NCI-H2107 treated with DMSO at 0.1 percent for 48 hours (cell line): ENCODE measurements around the gene OSMR.
"Not testable (repeated sequence)": the region's sequence is repeated elsewhere in the genome, so short reads cannot be mapped to it uniquely, and the experiment has no call there.

Experiments used
- DNase-seq: peaks from one replicate; lab custom pipeline; 2025; ENCODE audit not compliant: unreplicated experiment; lab: John Stamatoyannopoulos, UW

The OSMR gene

DNA sequence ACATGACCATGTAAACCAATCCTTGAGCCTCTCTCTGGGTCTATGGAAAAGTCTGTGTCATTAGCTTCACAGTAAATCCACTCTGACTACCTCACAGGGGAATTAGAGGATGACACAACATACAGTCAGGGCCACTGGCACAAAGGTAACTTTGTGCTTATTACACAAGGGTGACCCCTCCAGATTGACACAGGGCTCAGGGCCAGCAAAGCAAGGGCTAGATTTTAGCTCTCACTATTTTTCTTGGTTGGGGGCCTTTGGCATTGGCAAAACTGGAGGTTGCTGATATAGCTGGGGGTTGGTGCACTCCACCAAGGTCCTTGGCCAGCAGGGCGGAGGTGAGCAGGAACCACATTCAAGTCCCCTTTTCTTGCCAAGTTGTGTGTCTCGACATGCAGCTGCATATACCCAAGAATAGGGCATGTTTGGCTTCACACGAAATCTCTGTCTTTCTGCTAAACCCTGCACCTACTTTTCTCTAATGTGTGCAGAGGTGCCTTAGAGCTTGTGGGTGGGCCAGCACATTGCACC is 15.2 kb upstream of the OSMR start:
- DNase-seq: no peak

GRCh38 chr5:38831117-38831516 is 14.7 kb upstream of the OSMR start:
- no peak for DNase-seq

DNA sequence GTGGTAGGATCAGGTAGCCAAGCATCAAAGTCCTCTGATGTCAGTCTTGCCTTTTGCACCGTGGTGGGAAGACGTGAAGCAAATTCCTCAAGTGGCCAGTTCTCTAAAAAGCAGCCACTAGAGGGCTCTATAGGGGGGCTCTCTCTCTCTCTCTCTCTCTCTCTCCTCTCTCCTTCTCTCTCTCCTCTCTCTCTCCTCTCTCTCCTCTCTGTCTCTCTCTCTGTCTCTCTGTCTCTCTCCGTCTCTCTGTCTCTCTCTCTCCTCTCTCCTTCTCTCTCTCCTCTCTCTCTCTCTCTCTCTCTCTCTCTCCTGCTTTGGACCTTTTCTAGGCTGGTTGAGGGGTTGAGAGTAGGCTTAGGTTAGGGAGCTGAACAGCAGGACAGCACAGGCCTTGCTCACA is 13.9 kb upstream of the OSMR start:
- no peak for DNase-seq

GRCh38 chr5:38832810-38833209 is 13.0 kb upstream of the OSMR start:
- no peak for DNase-seq

DNA sequence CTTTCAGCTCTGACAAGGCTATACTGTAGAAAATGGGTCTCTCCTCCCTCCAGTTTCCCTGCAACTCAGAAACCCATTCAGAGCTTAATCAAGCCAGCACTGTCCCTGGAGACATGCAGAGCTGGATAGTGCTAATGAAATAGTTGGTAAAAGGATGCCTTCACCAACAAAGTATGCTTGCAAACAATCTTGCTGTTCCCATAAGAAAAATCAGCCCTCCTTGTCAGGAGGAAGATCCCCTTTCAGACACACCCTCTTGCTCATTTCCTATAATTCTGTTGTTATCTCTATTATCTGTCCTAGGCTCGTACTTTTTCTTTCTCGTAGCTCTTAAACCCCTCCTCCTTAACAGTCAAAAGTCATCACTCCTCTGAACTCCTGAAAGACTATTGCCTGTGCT is 9.9 kb upstream of the OSMR start:
- DNase-seq: no peak

- no peak for DNase-seq
These were observed 8.4 kb upstream of the OSMR start for GRCh38 chr5:38837416-38837815.

DNA sequence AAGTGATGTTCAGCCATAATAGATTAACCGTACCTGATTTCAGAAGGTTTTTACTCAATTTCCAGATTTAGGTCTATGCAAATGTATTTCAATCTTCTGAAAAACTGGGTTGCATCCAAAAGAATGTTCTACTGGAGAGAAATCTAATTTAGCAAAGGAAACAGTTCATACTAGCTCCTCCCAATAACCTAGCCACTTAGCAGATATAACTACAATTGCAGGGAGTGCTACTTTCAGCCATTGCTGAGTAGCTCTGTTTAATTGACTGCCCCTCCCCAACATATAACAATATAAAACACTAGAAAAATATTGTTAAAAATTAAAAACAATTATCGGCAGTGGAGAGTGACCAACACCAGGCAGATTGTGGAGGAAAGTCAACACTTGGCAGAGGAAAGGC is 7.9 kb upstream of the OSMR start:
- no peak for DNase-seq

DNA sequence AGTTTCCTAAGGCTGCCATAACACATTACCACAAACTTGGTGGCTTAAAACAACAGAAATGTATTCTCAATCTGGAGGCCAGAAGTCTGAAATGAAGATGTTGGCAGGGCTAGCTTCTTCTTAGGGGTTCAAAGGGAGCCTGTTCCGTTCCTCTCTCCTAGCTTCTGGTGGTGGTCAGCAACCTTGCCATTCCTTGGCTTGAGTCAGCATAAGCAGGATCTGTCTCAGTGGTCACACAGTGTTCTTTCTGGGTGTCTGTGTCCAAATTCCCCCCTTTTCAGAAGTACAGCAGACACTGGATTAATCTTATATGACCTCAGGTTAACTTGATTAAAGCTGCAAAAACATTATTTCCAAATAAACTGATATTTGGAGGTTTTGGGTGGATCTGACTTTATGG is 2.1 kb upstream of the OSMR start:
- DNase-seq: no peak

DNA sequence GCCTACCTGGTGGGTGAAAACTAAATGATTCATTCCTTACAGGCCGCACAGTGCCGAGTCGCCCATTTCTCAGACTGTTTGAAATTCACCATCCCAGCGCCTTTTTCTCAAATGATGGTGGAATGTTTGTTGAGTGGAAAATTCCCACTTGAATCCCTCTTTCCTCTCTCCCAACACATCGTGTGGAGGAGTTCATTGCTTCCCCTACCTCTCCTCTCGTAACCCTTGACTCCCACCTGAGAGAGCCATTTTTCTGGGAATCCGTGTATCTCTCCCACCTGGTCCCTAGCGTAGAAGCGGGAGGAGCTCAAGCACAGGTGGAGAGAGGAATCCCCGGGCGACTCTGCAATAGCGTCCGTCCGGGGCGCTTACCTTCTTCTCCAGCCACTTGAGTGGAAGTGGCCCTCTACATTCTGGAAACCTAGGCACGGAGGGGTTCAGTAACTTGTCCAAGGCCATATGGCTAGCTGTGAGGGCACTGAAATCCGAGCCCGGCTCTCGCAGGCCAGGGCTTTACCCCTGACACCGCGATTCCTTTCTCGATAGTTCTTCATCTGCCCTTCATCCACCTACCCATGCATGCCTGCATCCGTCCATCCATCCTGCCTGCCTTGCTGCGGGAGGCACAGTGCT is 683 bp downstream of the OSMR start:
- no peak for DNase-seq

DNA sequence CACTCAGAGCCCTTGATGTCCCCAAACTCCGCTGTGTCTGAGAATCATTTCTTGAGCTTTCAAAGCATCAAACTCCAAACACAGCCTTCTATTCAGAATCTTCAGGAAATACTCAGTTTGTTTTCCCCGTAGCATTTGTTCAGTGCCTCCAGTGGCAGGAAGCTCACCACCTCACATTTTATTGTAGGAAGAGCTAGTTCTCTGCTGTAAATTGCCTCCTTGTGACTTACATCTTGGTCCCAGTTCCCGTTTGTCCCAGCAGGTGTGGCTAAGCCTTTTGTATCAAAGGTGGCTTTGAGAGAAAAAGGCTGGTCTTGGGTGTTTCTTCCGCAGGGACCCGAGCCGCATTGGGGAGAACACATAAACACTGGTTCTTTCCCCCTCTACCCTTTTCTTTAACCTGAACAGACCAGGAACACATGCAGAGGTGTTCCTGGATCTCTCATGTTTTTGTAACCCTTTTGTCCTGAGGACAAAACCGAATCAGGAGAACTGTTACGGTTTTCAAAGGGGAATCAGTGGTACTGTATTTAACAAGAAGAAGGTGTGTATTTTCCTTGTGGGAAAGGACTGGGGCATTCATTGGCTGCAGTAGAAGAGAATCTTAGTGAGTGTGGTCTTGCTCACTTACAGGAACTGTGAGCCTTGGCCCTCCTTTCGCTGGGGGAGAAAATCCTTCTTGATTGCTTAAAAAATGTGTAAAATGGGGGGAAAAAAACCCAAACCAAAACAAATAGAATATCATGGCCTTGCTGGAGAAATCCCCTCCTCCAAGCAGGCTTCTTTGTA is 1.9 kb downstream of the OSMR start:
- DNase-seq: no peak

DNA sequence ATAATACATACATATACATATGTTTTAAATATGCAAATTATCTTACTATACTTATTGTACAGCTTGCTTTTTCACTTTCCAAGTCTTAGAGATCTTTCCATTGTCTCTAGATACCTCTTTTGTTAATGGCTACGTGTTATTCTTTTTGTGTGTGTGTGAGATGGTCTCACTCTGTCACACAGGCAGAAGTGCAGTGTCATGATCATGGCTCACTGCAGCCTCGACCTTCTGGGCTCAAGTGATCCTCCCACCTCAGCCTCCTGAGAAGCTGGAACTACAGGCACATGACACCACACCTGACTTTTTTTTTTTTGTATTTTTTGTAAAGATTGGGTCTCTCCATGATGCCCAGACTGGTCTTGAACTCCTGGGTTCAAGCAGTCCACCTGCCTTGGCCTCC is 2.8 kb downstream of the OSMR start:
- no peak for DNase-seq

DNA sequence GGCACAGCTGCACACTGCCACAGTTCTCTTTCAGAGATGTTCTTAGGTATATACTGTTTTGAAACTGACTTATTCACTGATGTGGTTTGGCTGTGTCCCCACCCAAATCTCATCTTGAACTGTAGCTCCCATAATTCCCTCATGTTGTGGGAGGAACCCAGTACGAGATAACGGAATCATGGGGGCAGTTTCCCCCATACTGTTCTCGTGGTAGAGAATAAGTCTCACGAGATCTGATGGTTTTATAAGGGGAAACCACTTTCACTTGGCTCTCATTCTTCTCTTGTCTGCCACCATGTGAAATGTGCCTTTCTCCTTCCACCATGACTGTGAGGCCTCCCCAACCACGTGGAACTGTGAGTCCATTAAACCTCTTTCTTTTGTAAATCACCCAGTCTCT is 5.8 kb downstream of the OSMR start:
- DNase-seq: not testable (repeated sequence)

DNA sequence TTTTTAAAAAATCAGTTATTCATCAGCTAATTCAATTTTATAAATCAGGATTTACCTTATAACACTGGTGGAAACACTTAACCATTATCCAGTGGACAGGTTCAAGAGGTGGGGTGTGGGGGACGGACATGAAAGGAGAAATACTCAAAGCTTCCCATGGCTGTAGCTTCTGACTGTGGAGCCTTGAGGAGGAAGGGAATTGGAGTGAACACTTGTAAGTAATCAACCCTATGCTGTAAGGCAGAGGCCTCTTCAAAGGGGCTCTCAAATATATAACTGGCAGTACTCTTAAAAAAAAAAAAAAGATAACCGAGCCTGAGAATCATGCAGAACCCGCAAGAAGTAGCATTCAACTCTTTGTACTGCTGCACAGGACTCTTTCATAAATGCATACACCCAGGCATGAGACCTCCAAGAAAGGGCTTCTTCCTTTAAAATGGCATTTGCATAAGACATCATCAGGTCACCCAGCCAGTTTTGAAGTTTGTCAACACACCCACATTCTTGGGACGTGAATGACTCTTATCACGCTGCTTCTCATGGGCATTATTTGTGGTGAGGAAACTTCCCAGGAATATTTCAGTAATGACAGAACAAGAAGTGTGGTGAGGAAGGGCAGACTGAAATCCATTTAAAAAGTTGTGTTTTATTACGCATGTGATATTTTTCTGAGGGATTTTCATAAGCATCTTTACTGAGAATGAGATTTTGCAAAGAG is 8.1 kb downstream of the OSMR start:
- no peak for DNase-seq

DNA sequence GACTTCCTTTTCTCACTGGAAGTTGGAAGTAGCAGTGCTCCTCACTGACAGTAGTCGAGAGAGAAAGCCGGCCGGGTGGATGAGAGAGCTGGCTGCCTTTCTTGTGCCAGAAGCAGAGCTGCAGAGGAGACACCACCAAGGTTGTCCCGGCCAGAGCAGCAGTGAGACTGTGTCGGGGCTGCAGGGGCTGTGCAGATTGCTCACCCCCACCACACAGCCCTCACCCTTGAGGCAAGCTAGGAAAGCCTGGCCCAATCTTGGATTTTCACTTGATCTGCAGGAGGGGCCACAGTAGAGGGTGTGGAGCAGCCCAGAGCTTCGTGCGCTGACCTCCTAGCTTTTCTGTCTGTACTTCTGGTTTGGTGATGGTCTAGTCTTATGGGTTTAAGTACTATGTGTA is 9.1 kb downstream of the OSMR start:
- no peak for DNase-seq

- no peak for DNase-seq
These were observed 10.8 kb downstream of the OSMR start for GRCh38 chr5:38856660-38857059.

- no peak for DNase-seq
These were observed 13.0 kb downstream of the OSMR start for GRCh38 chr5:38858839-38859238.

DNA sequence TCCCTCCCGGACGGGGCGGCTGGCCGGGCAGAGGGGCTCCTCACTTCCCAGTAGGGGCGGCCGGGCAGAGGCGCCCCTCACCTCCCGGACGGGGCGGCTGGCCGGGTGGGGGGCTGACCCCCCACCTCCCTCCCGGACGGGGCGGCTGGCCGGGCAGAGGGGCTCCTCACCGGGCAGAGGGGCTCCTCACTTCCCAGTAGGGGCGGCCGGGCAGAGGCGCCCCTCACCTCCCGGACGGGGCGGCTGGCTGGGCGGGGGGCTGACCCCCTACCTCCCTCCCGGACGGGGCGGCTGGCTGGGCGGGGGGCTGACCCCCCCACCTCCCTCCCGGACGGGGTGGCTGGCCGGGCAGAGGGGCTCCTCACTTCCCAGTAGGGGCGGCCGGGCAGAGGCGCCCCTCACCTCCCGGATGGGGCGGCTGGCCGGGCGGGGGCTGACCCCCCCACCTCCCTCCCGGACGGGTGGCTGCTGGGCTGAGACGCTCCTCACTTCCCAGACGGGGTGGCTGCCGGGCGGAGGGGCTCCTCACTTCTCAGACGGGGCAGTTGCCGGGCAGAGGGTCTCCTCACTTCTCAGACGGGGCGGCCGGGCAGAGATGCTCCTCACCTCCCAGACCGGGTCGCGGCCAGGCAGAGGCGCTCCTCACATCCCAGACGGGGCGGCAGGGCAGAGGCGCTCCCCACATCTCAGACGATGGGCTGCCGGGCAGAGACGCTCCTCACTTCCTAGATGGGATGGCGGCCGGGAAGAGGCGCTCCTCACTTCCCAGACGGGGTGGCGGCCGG is 16.4 kb downstream of the OSMR start:
- not testable (repeated sequence) for DNase-seq

- DNase-seq: no peak
These were observed 20.7 kb downstream of the OSMR start for GRCh38 chr5:38866362-38867031.

- DNase-seq: no peak
These were observed 21.2 kb downstream of the OSMR start for GRCh38 chr5:38867032-38867398.

- no peak for DNase-seq
These were observed 21.6 kb downstream of the OSMR start for GRCh38 chr5:38867416-38867815.

- no peak for DNase-seq
These were observed 24.8 kb downstream of the OSMR start for GRCh38 chr5:38870595-38870994.
